GM19035 (cell line): ENCODE data around the gene NSD2.

Source experiments
- ATAC-seq: cut with Tn5 transposase; IDR thresholded peaks from one replicate; pipeline ENCODE4 v1.9.1; 2021; ENCODE audit not compliant: unreplicated experiment

NSD2 gene

DNA sequence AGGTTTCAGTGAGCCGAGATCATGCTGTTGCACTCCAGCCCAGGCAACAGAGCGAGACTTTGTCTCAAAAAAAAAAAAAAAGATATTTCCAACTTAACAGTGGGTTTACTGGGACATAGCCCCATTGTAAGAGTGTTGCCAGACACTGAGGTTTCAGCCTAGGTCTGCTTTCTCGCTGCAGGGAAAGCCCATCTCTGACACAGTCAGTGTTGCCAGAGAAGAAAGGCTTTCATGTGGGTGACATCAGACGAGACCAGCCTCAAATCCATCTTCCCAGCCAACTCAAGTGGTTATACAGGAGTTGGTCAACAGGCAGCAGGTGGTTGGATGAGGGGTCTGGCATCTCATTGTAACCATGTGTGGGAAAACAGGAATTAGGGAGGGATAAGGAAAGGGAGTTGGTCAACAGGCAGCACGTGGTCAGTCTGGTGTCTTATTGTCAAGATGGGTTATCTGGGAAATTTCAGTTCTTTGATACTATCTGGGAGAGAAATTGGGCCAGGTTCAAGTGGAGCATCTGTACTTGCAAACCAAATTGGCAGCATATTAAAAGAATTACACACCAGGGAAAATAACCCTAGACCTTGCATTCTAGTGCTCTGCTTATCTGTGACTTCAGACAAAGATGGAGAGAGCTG, 96.4 kb downstream of the NSD2 start:
- ATAC-seq, result no peak

DNA sequence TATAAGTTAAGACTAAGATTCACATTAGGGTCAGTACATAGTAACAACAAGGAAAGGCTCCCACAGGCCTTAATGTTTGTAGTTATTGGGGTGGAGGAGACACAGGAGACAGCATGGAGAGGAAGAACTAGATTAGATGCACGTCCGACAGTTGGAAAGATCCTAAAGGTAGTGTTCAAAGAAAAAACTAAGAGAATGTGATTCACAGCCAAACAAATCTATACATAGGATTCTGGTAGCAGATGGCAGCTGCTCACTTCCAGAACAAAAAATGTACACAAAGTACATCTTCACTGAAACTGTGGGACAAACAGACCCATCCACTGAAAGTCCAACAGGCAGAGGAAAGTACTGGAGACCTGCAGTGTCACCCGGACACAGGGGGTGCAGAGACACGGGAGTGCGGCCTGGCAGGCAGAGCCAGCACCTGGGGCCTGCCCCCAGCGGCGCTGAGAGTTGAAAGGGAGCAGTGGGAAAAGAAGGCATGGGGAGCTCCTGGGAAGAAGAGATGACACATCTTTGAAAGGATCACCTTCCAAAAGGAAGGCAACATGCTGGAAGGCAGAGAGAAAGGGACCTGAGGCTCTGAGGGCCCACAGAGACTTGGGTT, 97.6 kb downstream of the NSD2 start:
- ATAC-seq, result no peak

DNA sequence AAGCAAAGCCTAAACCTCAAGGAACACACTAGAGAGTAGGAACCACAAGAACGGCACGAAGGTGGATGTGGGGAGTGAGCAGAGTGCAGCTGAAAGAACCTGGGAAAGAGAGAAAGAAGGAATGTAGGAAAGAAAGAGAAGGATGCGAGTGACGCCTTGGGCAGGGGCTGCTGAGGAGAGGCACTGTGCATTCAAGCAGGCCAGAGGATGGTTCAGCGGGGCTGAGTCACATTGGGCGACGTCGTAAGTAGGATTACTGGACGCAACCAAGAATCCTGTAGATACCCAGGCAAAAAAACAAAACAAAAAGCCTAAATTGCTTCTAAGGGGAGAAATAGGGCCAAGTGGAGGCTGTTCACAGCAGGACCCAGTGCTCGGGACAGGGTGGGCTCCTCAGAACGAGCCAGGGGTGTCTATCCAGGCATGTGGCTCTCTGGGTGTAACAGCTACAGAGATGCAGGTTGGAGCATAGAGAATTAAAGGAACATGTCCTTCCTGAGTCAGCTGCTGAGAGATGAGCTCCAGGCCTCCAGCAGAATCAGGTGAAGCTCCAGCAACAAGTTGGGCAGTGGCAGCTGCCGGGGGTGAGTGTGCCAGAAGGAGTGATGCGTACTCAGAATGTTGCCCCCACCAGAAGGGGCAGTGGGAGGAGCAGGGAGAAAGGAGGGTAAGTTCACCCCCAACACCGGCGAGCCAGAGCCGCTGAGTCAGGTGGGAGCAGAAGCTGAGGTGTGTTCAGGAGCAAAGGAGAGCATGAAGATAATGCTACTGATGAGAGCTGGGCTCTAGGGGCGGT, 98.9 kb downstream of the NSD2 start:
- ATAC-seq, result no peak

DNA sequence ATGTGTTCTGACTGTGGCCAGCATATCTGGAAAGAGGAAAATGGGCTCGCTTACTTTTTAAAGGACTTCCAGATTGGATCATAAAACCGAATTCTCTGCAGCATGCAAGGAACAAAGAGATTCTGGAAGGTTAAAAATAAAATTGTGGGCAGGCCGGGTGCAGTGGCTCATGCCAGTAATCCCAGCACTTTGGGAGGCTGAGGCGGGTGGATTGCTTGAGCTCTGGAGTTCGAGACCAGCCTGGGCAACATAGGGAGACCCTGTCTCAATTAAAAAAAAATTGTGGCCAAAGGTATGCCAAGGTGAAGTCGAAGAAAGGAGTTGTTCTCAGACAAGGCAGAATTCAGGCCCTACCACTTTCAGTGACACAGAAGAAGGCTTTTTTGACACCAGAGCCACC, 99.7 kb downstream of the NSD2 start:
- no peak for ATAC-seq

DNA sequence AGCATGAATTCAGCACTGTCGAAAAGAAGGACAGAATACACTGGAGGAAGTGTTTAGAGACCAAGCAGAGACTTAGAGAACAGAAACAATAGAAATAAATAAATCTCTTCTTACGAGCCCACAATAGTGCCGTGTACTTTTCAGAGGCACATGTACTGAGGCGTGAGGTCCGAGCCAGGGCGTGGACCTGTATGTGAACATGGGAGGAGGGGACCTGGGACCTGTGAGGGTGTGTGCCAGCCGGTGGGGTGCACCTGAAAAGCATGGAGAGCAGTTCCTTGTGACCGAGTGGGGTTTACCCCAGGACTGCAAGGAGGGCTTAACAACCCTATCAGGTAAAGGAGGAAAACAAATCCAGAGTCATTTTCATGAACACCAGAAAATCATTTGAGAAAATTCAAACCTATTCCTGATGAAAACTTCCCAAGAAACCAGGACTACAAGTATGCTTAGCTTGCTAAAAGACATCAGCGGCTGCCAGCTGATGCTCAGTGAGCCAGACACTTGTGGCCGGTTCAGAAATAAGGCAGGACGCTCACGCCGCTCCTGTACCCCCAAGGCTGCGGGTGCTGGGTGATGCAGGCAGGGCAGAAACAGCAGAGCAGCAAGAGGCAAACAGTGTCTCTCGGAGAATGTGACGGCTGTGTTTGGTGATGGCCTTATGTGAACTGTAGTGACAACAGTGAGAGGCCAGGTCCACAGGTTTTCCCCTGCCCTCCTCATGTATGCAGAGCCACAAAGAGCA, 100.4 kb downstream of the NSD2 start:
- ATAC-seq, result no peak

DNA sequence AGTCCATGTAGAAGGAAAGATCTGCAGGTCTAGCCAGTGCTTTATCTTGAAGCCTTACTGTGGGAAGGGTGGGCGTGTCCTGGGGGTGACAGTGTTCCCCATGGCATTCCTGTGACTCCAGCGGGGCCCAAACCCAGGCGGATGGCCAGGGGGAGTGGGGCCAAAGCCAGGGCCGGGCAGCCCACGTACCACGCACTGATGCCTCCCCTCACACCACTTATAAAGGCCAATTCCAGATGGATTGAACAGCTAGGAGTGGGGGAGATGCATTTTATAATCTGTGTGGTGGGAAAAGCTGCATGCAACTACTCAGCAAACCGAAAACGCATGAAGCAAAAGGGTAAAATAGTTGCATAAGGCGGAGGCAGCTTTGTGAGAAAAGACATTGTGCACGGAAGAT, 101.2 kb downstream of the NSD2 start:
- no peak for ATAC-seq

DNA sequence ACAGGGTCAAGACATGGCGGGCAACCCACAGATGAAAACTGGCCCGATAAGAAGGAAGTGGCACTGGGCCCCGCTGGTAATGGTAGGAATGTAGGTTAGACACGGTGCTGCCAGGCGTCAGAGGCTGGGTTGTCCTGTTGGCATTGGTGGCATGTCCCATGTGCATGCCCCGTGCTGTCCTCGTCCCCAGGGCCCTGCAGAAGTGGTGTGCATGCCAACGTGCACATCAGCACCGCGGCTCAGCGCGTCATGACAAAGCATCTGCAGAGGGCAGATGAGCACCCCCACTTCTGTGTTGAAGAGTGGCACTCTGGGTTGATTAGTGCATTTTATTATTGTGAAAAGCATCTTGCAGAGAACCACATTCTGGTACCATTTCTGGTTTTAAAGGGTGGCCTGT, 102.0 kb downstream of the NSD2 start:
- ATAC-seq, result no peak

DNA sequence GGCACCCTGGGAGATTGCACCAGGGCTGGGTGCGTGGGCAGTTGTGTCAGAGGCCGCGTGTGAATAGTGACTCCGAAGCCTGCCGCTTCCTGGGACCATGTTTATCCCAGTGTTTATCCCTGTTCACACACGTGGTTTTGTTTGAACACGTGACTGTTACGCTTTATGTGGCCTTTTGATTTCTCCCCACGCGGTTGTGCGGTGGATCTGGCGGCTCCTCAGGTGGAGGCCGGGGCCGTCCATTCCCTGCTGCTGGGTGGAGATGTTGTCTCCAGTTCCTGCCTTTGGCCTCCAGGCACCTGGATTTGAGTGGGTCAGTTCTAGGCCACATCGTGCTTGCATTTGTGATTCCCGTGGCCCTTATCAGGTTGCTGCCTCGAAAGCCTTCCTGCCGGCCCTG, 102.5 kb downstream of the NSD2 start:
- ATAC-seq, result no peak

DNA sequence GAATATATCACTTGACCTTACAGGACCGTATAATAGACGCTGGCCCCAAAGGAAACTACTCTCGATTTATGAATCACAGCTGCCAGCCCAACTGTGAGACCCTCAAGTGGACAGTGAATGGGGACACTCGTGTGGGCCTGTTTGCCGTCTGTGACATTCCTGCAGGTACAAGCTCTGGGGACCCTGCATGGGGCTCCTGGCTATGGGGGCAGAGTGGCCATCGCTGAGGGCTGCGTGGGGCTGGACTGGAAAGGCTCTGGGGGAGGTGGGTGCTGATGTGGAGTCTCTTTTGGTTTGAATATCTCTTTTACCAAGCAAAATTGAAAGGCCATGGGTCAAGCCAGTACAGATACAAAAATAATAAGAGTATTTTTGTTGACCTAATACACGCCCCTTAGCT, 103.6 kb downstream of the NSD2 start:
- no peak for ATAC-seq

DNA sequence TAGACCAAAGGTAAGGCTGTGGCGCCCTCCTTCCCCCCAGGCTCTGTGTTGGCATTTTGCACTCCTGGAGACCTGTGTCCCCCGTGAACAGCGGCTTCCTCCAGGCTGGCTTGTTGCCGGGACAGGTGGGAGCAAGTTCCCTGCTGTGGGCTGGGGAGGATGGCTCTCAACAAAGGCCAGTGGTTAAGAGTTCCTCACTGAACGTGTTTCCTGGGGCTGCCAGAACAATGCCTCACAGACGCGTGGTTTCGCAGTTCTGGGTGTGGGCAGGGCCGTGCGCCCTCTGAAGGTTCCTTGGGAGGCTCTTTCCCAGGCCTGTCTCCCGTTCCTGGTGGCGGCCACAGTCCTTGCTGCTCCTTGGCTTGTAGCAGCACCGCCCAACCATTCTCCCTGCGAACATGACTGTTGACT, 104.2 kb downstream of the NSD2 start:
- ATAC-seq, result no peak

DNA sequence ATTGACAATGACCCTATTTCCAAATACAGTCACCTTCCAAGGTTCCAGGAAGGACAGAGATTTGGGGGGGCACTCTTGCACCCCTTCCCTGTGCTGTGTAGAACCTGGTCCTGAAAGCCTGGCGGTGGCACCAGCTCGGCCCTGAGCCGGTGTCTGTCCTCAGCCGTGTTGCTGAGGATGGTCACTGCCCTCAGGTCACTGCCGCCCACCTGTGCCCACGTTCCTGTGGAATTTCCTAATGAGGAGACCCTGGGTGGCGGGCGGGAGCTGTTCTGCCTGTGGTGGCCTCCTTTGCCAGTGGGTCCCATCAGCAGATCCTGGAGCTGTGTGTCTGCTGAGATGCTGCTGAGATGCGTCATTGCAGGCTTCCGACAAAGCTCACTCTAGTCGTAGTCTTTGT, 104.7 kb downstream of the NSD2 start:
- no peak for ATAC-seq

DNA sequence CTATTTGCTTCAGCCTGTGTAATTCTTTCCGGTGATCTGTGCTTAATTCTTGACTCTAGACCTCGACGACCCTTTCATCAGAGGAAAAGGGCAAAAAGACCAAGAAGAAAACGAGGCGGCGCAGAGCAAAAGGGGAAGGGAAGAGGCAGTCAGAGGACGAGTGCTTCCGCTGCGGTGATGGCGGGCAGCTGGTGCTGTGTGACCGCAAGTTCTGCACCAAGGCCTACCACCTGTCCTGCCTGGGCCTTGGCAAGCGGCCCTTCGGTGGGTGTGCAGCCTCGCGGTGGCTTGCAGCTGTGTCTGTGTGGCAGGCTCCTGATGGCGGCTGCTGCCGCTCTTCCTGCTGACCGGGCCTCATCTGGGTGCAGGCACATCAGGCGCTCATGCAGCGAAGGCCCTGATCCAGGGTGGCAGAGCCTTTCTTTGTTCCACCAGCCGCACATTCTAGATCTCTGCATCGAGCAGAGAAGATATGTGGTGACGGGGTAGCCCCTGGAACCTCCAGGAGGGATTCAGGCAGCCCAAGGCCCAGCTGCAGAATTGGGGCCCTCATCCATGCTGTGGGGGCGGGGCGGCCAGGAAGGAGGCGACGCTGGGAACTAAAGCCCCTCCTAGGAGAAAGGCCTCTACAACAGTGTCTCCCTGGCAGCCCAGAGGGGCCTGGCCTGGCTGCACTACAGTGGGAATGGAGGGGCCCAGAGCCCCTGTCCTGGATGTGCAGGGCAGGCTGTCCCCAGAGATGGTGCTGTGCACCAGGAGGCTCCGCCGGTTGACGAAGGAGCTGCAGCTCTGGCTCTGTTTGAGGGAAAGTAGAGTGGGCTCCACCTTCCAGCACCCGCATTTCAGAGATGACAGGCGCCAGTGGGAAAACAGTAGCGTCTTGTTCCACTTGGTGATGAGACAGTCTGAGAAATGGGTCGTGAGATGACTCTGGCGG, 105.5 kb downstream of the NSD2 start:
- ATAC-seq, result no peak

DNA sequence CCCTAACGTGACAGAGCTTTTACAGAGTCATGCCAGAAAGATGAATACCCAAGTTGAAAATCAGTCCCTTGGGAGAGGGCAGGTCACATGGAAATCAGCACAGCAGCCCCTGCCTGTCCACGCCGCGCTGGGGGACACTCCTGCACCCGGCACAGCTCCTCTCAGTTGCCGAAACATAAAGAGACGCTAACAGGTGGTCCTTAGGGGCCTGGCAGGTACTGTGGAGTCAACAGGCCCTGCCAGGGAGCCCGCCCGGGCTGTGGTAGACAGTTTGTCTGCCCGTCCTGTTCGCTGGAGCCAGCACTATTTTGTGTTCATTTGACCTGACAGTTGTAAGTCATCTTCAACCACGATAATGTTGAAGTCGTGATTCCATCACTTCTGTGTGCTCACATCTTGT, 107.0 kb downstream of the NSD2 start:
- ATAC-seq, result no peak

DNA sequence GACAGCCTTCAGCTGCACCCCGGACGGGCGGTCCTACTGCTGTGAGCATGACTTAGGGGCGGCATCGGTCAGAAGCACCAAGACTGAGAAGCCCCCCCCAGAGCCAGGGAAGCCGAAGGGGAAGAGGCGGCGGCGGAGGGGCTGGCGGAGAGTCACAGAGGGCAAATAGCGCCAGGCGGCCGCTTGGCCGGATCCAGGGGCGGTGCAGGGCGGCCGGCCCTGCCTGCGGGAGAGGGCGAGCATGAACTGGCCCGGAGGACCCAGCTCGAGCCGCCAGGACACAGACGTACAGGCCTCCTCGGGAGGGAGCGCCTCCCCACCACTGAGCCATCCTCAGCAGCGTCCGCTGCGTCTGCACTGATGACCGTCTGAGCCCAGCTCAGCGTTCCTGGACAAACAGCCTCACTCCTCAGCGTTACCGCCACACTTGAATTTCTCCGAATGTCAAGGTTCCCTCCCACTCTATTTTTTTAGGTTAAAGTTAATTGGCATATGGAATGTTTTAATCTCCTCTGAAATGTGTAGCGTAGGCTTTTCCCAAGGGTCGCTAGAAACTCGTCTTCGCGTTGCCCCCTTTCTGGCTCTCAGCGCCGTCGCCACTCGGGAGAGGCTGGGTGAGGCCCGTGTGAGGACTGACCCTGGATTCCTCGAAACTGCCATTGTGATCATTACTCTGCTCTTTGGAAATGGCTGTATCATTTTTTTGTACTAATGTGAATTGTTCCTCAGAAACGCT, 107.7 kb downstream of the NSD2 start:
- ATAC-seq, result no peak

DNA sequence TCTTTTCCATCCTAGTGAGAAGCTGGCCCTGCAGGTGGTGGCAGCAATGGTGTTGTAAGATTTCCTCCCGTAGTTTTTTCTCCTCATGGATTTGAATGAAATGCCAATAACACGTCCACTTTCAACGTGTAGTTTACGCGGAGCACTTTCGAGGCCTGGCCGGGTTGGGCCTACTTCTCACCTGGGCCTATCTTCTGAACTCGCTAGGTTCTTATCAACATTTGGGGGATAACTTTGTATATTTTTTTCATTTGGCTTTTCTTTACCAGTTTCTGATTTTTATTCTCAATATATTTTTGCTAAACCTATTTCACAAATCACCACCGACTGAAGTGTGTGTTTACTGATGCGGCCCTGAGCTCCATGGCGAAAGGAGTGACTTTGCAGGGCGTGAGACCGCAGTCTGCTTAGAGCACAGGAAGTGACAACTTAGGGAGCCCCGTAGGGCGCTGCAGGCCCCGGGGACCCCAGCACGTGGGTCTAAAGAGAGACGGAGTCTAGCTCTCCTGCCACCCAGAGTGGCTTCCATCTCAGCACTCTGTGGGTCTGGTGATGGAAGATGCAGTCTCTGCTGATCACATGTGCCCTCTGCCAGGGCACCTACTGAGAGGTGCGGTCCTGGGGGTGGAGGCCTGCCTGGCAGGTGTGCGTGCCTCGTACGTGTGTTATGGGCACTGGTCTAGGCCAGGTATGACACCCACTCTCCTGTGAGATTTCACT, 108.4 kb downstream of the NSD2 start:
- no peak for ATAC-seq

DNA sequence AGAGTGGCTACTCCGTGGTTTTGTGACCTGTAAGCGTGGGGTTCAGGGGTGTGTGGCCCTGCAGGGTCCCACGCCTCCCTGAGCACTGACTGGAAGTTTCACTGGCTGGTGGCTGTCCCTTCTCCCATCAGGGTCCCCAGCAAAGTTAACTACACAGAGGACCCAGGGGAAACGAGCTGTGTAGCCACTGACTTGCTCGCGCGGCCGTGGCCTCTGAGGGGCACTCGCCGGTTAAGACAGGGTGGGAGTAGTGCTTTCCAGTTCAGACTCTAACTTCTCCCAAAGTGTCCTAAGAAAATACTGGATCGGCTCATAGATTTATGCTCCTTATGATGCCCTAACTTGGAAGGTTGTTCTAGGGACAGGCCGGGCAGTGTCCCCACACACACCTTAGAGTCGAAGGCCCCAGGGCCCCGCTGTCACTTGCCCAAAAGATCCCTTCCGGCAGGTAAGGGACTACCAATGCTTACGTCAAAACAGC, 109.4 kb downstream of the NSD2 start:
- ATAC-seq, result no peak

DNA sequence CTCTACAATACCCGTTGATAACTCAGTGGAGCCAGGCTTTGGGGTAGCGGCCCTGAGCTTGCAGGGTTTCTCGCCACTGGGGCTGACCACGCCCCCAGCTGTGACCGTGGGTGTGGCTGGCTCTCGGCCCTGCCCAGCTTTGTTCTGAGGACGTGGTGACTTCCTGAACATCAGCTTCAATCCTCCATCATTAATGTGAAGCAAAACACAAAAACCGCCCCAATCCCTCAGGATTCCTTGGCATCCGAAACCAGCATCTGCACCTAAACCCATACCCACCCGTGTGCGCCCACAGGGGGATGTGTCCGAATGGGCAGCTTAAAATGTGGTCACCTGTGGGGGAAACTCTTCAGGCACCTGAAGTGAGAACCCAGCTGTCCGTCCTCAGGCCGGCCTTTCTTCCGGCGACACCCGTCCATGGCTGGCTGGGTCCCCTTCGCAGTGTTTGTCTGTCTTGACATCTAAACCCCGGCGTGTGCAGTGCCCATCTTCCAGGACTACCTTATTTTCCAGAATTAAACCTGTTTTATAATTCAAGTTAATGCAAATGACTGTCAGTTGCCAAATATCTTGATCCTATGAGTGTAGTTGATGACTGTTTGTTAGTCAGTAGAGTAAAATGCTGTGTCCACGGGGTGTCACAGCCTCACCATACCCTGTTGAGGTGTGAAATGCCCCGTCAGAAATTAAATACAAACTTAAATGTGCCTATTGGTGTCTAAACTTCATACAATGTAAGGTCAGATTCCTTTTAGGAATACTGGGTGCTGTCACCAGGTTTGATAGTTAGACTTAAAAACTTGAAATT, 110.3 kb downstream of the NSD2 start:
- no peak for ATAC-seq
